Astrocyte (in vitro differentiated cells and primary cell): ENCODE measurements around the gene MYO3B. TPM values are rescaled to one million over a fixed set of nuclear protein-coding genes. Genes with fewer than 3 reads are reported as not detected.
A peak's percentile ranks its signal among the peaks of the same experiment; 100 is the strongest.

ENCODE experiments used
- DNase-seq: peaks from one replicate; pipeline ENCODE4 v3.0.0-alpha.2; 2010; ENCODE audit warnings: low read depth
- FAIRE-seq: peaks from 2 replicates; lab custom pipeline; 2011; peaks lifted over from hg19 to GRCh38; lab: Jason Lieb, UNC
- H2AFZ ChIP-seq: 2 replicates; pipeline ENCODE4 v1.6.0; 2012; ENCODE audit warnings: low read depth, low read length, inconsistent platforms
- H3K27ac ChIP-seq: 2 replicates; pipeline ENCODE4 v1.5.1; 2011; ENCODE audit warnings: low read depth, low read length, inconsistent platforms
- H3K27me3 ChIP-seq: 2 replicates; pipeline ENCODE4 v1.6.0; 2011; ENCODE audit warnings: low read length, inconsistent platforms; ENCODE audit not compliant: insufficient read depth
- H3K36me3 ChIP-seq: 2 replicates; pipeline ENCODE4 v1.5.1; 2011; ENCODE audit warnings: low read length, inconsistent platforms; ENCODE audit not compliant: insufficient read depth
- H3K4me1 ChIP-seq: 2 replicates; pipeline ENCODE4 v1.5.1; 2011; ENCODE audit warnings: low read length, inconsistent platforms; ENCODE audit not compliant: insufficient read depth
- H3K4me2 ChIP-seq: 2 replicates; pipeline ENCODE4 v1.6.0; 2012; ENCODE audit warnings: low read length, inconsistent platforms
- H3K4me3 ChIP-seq: 2 replicates; pipeline ENCODE4 v1.5.1; 2011; ENCODE audit warnings: low read depth, mild to moderate bottlenecking, low read length, inconsistent platforms; ENCODE audit not compliant: insufficient read depth
- H3K79me2 ChIP-seq: 2 replicates; pipeline ENCODE4 v1.6.0; 2012; ENCODE audit warnings: mild to moderate bottlenecking, low read length, inconsistent platforms; ENCODE audit not compliant: insufficient read depth
- H3K9ac ChIP-seq: 2 replicates; pipeline ENCODE4 v1.6.0; 2012; ENCODE audit warnings: mild to moderate bottlenecking, low read length, inconsistent platforms
- H3K9me3 ChIP-seq: 2 replicates; pipeline ENCODE4 v1.5.1; 2012; ENCODE audit warnings: low read depth, mild to moderate bottlenecking, low read length, inconsistent platforms; ENCODE audit not compliant: insufficient read depth
- H4K20me1 ChIP-seq: 2 replicates; pipeline ENCODE4 v1.6.0; 2012; ENCODE audit warnings: low read length, inconsistent platforms; ENCODE audit not compliant: insufficient read depth
- H3K27ac Mint-ChIP-seq: one replicate; pipeline ENCODE4 v1.8.0; 2021; ENCODE audit warnings: mild to moderate bottlenecking, mixed read lengths; ENCODE audit not compliant: unreplicated experiment
- H3K27me3 Mint-ChIP-seq: one replicate; pipeline ENCODE4 v1.8.0; 2021; ENCODE audit warnings: low read depth, mixed read lengths; ENCODE audit not compliant: unreplicated experiment
- H3K36me3 Mint-ChIP-seq: one replicate; pipeline ENCODE4 v1.8.0; 2021; ENCODE audit warnings: low read depth, mixed read lengths; ENCODE audit not compliant: unreplicated experiment
- H3K4me1 Mint-ChIP-seq: one replicate; pipeline ENCODE4 v1.8.0; 2021; ENCODE audit warnings: low read depth, mixed read lengths; ENCODE audit not compliant: unreplicated experiment
- H3K4me3 Mint-ChIP-seq: one replicate; pipeline ENCODE4 v1.8.0; 2021; ENCODE audit warnings: mild to moderate bottlenecking, moderate library complexity, mixed read lengths; ENCODE audit not compliant: unreplicated experiment
- H3K9me3 Mint-ChIP-seq: one replicate; pipeline ENCODE4 v1.8.0; 2021; ENCODE audit warnings: mild to moderate bottlenecking, mixed read lengths; ENCODE audit not compliant: unreplicated experiment
- EZH2 ChIP-seq: IDR thresholded peaks from 2 replicates; pipeline ENCODE4 v1.6.1; 2012; ENCODE audit warnings: mild to moderate bottlenecking, low read length, inconsistent platforms; ENCODE audit not compliant: insufficient read depth
- total RNA-seq: library from RNA; stranded (reverse); gene quantifications from 2 replicates; pipeline ENCODE4 v1.2.1, GENCODE V29; 2021
- TF ChIP-seq, protein P1 (sequence below): IDR thresholded peaks from 2 replicates; pipeline ENCODE4 v1.5.1; 2011; ENCODE audit warnings: low read depth, mild to moderate bottlenecking, inconsistent platforms, low read length, moderate library complexity; ENCODE audit not compliant: insufficient read depth

MYO3B gene
- total RNA-seq, 1 donor from 2014 or later = not detected

DNA sequence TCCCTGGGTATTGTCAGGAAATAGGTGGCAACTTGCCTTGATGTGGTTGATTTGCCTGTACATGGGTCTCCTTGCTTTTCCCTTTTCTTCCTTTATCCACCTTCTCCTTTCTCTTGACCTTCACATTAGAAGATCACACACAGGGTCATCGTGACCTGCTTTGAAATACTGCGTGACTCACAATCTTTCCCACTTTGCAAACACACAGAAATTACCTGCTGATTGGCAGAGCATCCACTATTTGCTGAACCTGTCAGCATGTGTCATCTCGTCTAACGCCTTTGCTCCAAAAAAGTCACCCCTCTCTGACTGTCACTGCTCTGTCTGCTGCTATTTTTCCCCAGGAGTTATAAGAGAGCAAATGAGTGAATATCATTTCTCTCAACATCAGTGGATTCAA lies 60.8 kb downstream of the MYO3B start:
- Histone ChIP-seq H3K4me1 (no peaks in the 10 kb centered on the region), H3K27ac (no peak overlapping the region), H2AFZ (no peak overlapping the region), H3K4me2 (no peak overlapping the region), H4K20me1 (no peaks in the 10 kb centered on the region), H3K27me3 (peaks cover 13% of the 10 kb centered on the region), H3K4me3 (no peak overlapping the region), H3K79me2 (no peaks in the 10 kb centered on the region), H3K9ac (no peak overlapping the region), H3K36me3 (no peaks in the 10 kb centered on the region), H3K9me3 (no peaks in the 10 kb centered on the region)
- H3K27me3 Mint-ChIP-seq = peaks cover 22% of the 10 kb centered on the region
- H3K36me3 Mint-ChIP-seq = no peaks in the 10 kb centered on the region
- DNase-seq (no peak), FAIRE-seq (no peak)
- TF ChIP-seq, protein P1, sequence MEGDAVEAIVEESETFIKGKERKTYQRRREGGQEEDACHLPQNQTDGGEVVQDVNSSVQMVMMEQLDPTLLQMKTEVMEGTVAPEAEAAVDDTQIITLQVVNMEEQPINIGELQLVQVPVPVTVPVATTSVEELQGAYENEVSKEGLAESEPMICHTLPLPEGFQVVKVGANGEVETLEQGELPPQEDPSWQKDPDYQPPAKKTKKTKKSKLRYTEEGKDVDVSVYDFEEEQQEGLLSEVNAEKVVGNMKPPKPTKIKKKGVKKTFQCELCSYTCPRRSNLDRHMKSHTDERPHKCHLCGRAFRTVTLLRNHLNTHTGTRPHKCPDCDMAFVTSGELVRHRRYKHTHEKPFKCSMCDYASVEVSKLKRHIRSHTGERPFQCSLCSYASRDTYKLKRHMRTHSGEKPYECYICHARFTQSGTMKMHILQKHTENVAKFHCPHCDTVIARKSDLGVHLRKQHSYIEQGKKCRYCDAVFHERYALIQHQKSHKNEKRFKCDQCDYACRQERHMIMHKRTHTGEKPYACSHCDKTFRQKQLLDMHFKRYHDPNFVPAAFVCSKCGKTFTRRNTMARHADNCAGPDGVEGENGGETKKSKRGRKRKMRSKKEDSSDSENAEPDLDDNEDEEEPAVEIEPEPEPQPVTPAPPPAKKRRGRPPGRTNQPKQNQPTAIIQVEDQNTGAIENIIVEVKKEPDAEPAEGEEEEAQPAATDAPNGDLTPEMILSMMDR = no peak
- TF ChIP-seq EZH2 = no peak
- no peaks in the 10 kb centered on the region for H3K4me1 Mint-ChIP-seq
- no peaks in the 10 kb centered on the region for H3K9me3 Mint-ChIP-seq
- H3K27ac Mint-ChIP-seq = peak overlapping the region; percentile 30
- no peak overlapping the region for H3K4me3 Mint-ChIP-seq

DNA sequence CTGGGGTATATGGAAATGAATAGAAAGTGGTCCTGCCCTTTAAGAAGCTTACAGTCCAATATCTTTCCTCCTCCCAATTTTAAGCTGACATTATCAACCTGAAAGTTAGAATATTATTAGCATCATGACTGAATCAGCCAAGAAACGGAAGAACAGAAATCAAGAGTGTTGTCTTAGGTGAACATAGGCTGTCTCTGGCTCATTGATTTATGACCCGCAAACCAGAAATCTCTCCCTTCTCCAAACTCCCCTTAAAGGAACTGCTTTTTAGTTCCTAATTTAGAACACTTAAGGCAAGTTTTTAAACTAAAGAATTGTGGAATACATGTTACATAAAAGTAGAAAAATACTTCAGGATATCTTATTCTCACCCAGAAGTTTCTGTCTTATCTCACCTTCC lies 62.7 kb downstream of the MYO3B start:
- Histone ChIP-seq H4K20me1 (no peaks in the 10 kb centered on the region), H3K9ac (no peak overlapping the region), H3K27ac (no peak overlapping the region), H3K4me2 (no peak overlapping the region), H3K27me3 (peaks cover 13% of the 10 kb centered on the region), H3K9me3 (no peaks in the 10 kb centered on the region), H3K36me3 (no peaks in the 10 kb centered on the region), H3K79me2 (no peaks in the 10 kb centered on the region), H3K4me1 (no peaks in the 10 kb centered on the region), H3K4me3 (no peak overlapping the region), H2AFZ (no peak overlapping the region)
- H3K9me3 Mint-ChIP-seq = no peaks in the 10 kb centered on the region
- H3K27me3 Mint-ChIP-seq = peaks cover 18% of the 10 kb centered on the region
- TF ChIP-seq, protein P1 = no peak
- no peak for TF ChIP-seq EZH2
- H3K36me3 Mint-ChIP-seq = no peaks in the 10 kb centered on the region
- FAIRE-seq = no peak
- H3K27ac Mint-ChIP-seq = no peak overlapping the region
- H3K4me3 Mint-ChIP-seq = no peak overlapping the region
- DNase-seq = no peak
- H3K4me1 Mint-ChIP-seq = no peaks in the 10 kb centered on the region

DNA sequence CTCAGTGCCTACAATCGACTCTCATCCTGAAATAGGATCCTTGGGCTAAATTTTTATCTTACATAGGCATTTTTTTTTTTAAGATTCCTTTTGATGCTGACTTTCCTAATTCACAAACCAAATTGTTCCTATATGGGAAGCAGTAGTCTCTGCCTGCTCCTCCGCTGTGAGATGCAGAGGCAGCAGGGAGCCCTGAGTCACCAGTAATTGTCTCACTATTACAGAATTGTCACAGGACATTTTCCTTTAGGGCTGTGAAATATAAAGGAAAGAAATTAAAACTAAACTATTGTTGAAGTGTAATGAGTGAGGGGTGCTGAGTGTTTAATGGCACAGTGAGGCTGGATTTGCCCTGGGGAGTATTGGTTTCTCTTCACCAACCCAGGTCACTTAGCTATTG lies 63.8 kb downstream of the MYO3B start:
- Mint-ChIP-seq H3K27ac (no peak overlapping the region), H3K36me3 (no peaks in the 10 kb centered on the region), H3K9me3 (no peaks in the 10 kb centered on the region), H3K4me1 (no peaks in the 10 kb centered on the region), H3K4me3 (no peak overlapping the region), H3K27me3 (peaks cover 18% of the 10 kb centered on the region)
- H3K27me3 ChIP-seq = peaks cover 13% of the 10 kb centered on the region
- FAIRE-seq (no peak), DNase-seq (no peak)
- H2AFZ ChIP-seq = no peak overlapping the region
- H3K27ac ChIP-seq = no peak overlapping the region
- no peaks in the 10 kb centered on the region for H3K79me2 ChIP-seq
- H3K9me3 ChIP-seq = no peaks in the 10 kb centered on the region
- no peaks in the 10 kb centered on the region for H3K4me1 ChIP-seq
- H3K4me2 ChIP-seq = no peak overlapping the region
- TF ChIP-seq EZH2 = no peak
- TF ChIP-seq, protein P1 = no peak
- H4K20me1 ChIP-seq = no peaks in the 10 kb centered on the region
- no peak overlapping the region for H3K4me3 ChIP-seq
- no peaks in the 10 kb centered on the region for H3K36me3 ChIP-seq
- no peak overlapping the region for H3K9ac ChIP-seq
